Activated CD8-positive, alpha-beta memory T cell treated with anti-CD3 and anti-CD28 coated beads, Interleukin-2, amount 10 ng/mL, durations not matched to agents 7 days and 5 days (primary cell): ENCODE results near the gene NUP98. TPM values are rescaled to one million over a fixed set of nuclear protein-coding genes. Genes with fewer than 3 reads are reported as not detected.
A peak's percentile ranks its signal among the peaks of the same experiment; 100 is the strongest.
"Not testable (repeated sequence)": the region's sequence is repeated elsewhere in the genome, so short reads cannot be mapped to it uniquely, and the experiment has no call there.

ENCODE experiments used
- ATAC-seq: fragments of 150-1000 bp; cut with Tn5 transposase; one replicate; pipeline ENCODE4 v1.10.0; 2021; ENCODE audit warnings: moderate library complexity
- CTCF ChIA-PET: fragments of 350-600 bp; sonication (Branson Sonifier 250); formaldehyde crosslinking; loops from one replicate; lab custom pipeline; 2021; ENCODE audit warnings: antibody characterized with exemption; lab: Charles Lee
- DNase-seq: peaks from one replicate; pipeline ENCODE4 v3.0.0-alpha.2; 2020
- H3K27ac Mint-ChIP-seq: one replicate; pipeline ENCODE4 v1.8.0; 2021; ENCODE audit warnings: mild to moderate bottlenecking, mixed read lengths
- H3K27me3 Mint-ChIP-seq: one replicate; pipeline ENCODE4 v1.8.0; 2021; ENCODE audit warnings: mixed read lengths
- H3K36me3 Mint-ChIP-seq: one replicate; pipeline ENCODE4 v1.8.0; 2021; ENCODE audit warnings: mild to moderate bottlenecking, mixed read lengths
- H3K4me1 Mint-ChIP-seq: one replicate; pipeline ENCODE4 v1.8.0; 2021; ENCODE audit warnings: mixed read lengths
- H3K4me3 Mint-ChIP-seq: one replicate; pipeline ENCODE4 v1.8.0; 2021; ENCODE audit warnings: mild to moderate bottlenecking, moderate library complexity, mixed read lengths
- H3K9me3 Mint-ChIP-seq: one replicate; pipeline ENCODE4 v1.8.0; 2022; ENCODE audit warnings: low read depth, mixed read lengths
- total RNA-seq, 2 experiments: library from RNA; stranded (reverse); gene quantifications; one replicate each; pipeline ENCODE4 v1.2.3, GENCODE V29; 2021

NUP98 gene
- total RNA-seq, 2 experiments from 2014 or later, result 106 to 108 TPM

DNA sequence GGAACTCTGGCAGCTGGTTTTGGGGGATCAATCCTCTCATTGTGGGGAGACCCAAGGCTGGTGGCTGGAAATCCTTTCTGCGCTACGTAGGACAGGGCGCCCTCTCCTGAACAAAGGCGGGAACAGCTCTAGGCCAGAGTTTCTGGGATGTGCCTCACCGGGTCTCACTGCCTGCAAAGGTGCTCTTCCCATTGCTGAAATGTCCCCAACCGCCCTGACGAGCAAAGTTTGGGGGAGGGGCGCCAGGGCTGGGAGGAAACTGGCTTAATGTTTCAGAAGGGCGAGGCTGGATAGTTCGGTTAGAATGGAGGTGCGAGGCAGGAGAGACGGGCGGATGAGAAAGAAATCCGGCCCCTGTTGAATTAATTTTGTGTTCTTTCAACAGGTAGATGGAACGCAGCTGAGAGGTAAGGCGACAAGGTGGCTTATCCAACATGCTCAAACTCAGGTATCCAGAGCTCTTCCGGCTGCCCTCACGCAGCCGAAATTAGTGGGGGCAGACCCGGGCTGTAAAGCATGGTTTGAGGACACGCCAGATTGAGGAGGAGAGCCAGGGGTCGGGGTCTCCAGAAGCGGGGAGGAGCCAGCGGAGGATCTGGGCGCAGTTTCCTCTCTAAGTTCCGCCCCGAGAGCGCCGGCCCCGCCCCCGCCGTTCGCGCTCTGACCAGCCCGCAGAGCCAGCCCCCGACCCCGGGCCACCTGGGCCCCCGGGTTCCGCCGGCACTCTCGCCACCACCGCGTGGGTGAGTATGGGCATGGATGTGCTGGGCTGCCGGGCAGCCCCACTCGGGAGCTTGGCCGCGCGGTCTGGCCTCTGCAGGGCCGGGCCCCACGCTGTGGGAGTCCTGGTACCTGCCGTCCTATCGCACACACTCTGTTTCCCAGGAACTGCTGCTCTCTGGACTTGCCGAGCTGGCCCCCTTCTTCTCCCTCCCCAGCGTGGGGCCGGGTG lies 10.8 kb upstream of the NUP98 start, which contains the start of gene PGAP2:
PGAP2 (plus strand) TSS at position 652 of the 952 bp plus-strand sequence. CDS start 2,700 bp downstream, outside the sequence.
- Mint-ChIP-seq H3K27me3 (no peaks in the 10 kb centered on the region), H3K9me3 (no peaks in the 10 kb centered on the region), H3K27ac (peak within 1 kb of the TSS; percentile 84), H3K4me3 (peak within 1 kb of the TSS; percentile 84), H3K4me1 (peaks cover 15% of the 10 kb centered on the region), H3K36me3 (no peaks in the 10 kb centered on the region)
- DNase-seq, result peak; percentile 69
- peak; percentile 87 for ATAC-seq
- CTCF ChIA-PET, result interaction anchor here (0.7 to 5.7 kb wide), 43 partner anchors 10 to 379 kb away, joined by 3 to 66 read pairs (median 4); partner anchors contain the start of genes NUP98, RHOG and STIM1

DNA sequence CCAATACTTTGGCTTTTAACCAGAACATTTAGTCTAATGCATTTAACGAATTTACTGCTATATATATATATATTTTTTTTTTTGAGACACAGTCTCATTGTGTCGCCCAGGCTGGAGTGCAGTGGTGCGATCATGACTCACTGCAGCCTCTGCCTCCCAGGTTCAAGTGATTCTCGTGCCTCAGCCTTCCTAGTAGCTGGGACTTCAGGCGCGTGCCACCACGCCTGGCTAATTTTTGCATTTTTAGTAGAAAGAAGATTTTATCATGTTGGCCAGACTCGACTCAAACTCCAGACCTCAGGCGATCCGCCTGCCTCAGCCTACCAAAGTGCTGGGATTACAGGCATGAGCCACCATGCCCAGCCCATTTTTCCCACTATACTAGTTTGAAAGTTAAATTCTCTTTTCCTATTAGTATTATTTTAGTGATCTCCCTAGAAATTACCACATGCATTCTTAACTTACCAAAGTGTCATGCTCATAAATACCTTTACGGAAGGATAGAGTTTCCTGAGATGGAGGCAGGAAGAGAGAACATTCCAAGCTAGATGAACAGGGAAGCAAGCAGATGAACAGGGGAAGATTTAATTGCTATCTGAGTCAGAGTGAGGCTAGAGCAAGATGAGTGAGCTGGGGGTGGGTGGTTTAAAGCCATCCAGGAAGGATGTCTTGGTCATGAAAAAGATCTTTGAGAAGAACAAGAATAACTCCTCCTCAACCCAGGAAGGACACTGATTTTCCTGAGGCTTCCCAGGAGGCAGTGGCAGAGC lies 6.6 kb upstream of the NUP98 start:
- Mint-ChIP-seq H3K27ac (no peak overlapping the region), H3K27me3 (no peaks in the 10 kb centered on the region), H3K36me3 (no peaks in the 10 kb centered on the region), H3K9me3 (no peaks in the 10 kb centered on the region), H3K4me1 (peaks cover 19% of the 10 kb centered on the region), H3K4me3 (no peak overlapping the region)
- no peak for DNase-seq
- no peak for ATAC-seq
- CTCF ChIA-PET, result no interaction called here

DNA sequence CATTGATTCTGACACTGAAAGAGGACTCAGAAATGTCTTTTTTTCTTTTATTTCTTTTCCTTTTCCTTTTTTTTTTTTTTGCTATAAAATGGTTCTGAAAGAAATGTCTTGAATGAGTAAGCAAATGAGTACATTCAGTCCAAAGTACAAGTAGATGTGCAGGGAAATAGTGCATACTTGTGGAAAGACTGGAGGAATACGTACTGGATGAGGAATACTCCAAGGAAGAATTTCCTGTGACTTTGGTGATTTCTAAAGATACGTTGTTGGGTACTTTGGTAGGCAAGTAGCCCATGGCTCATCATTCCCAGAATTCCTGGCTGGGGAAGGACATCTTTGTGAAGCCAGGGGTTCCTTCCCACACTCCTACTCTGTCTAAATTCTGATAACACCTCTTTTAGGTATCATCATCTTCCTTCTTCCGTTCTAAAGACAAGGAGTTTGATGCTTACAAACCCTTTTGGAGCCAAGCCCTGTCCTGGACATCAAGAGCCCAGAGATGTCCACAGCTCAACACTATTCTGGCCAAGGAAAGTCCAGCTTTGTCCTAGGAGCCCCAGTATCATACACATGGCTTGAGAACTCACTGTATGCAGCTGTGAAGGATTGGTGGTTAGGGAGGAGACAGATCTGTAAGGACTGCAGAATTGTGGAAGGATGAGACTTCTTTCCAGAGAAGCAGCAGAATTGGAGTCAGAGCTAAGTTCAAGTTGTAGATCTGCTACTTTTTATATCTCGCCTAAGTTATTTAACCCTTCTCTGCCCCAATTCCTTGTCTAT lies 4.8 kb upstream of the NUP98 start:
- CTCF ChIA-PET, result interaction anchor here (0.9 to 1.1 kb wide), 3 partner anchors 9 to 36 kb away, joined by 3 to 4 read pairs (median 3); no protein-coding TSS in a partner anchor
- Mint-ChIP-seq H3K4me1 (peaks cover 17% of the 10 kb centered on the region), H3K36me3 (no peaks in the 10 kb centered on the region), H3K9me3 (no peaks in the 10 kb centered on the region), H3K27me3 (no peaks in the 10 kb centered on the region), H3K27ac (no peak overlapping the region), H3K4me3 (no peak overlapping the region)
- ATAC-seq (no peak), DNase-seq (no peak)

DNA sequence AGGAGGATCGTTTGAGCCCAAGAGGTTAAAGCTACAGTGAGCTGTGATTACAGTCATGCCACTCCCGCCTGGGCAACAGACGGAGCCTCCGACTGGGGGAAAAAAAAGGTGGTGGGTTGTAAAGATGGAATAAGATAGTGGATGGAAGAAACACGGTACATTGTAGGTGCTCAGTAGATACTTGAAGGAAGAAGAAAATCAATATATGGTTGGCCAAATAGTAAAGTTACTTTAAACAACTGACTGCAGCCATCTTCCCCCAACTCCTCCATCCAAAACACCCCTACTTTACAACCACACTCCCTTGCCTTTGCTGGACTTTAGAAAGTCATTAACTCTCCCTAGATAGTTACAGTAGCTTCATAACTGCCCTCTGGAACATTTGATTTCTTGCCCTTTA lies 2.5 kb upstream of the NUP98 start:
- H3K4me3 Mint-ChIP-seq, result no peak overlapping the region
- no peaks in the 10 kb centered on the region for H3K9me3 Mint-ChIP-seq
- DNase-seq (no peak), ATAC-seq (no peak)
- H3K4me1 Mint-ChIP-seq, result peaks cover 30% of the 10 kb centered on the region
- H3K27me3 Mint-ChIP-seq, result no peaks in the 10 kb centered on the region
- CTCF ChIA-PET, result interaction anchor here (0.7 to 3.1 kb wide), 3 partner anchors 8 to 143 kb away, joined by 3 to 37 read pairs (median 3); partner anchors contain the start of gene PGAP2
- no peak overlapping the region for H3K27ac Mint-ChIP-seq
- H3K36me3 Mint-ChIP-seq, result peaks cover 14% of the 10 kb centered on the region

DNA sequence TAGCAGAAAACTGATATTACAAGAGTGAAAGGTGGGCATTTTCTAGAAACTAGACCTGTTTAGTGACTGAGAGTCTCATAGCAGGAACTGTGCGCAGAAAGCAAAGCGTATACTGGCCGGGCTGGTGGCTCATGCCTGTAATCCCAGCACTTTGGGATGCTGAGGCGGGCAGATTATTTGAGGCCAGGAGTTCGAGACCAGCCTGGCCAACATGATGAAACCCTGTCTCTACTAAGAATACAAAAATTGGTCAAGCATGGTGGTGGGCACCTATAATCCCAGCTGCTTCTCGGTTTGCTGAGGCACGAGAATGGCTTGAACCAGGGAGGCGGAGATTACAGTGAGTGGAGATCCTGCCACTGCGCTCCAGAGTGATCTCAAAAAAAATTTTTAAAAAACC lies 1.8 kb upstream of the NUP98 start:
- Mint-ChIP-seq H3K36me3 (peaks cover 21% of the 10 kb centered on the region), H3K4me3 (peak overlapping the region; percentile 89), H3K27ac (peak overlapping the region; percentile 97), H3K4me1 (peaks cover 32% of the 10 kb centered on the region), H3K9me3 (no peaks in the 10 kb centered on the region), H3K27me3 (no peaks in the 10 kb centered on the region)
- no peak for ATAC-seq
- CTCF ChIA-PET, result interaction anchor here (0.9 to 3.1 kb wide), 5 partner anchors 9 to 111 kb away, joined by 3 to 37 read pairs (median 7); partner anchors contain the start of genes PGAP2 and RHOG
- no peak for DNase-seq

DNA sequence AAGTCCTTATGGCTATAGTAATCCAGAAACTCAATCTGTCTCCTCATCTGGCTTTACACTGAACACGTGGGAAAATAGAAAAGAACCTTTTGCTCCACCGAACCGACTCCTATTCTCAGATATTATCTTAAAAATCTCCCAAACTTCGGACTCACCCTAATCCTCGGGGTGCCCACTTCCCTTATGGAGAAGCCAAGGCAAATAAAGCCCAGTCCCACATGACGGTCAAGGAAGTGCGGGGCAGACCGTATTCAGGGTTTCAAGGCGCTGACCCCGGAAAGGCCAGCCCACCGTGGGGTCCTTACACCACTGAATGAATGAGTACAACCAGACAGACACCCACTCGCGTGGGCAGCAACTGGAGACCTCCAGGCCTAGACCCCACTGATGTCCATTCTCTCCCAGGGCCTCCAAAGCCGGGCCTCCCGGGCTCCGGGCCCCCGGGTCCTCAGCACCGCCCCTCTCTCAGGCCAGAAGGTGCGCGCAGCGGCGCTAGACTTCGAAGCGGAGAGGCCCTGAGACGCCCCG lies 489 bp downstream of the NUP98 start:
- peaks cover 42% of the 10 kb centered on the region for H3K4me1 Mint-ChIP-seq
- DNase-seq (no peak), ATAC-seq (peak; percentile 43)
- CTCF ChIA-PET, result interaction anchor here (1.5 to 3.1 kb wide), 6 partner anchors 9 to 45 kb away, joined by 3 to 37 read pairs (median 7); partner anchors contain the start of genes PGAP2 and RHOG
- no peaks in the 10 kb centered on the region for H3K27me3 Mint-ChIP-seq
- peak overlapping the region; percentile 97 for H3K27ac Mint-ChIP-seq
- H3K36me3 Mint-ChIP-seq, result peaks cover 34% of the 10 kb centered on the region
- peak overlapping the region; percentile 89 for H3K4me3 Mint-ChIP-seq
- H3K9me3 Mint-ChIP-seq, result no peaks in the 10 kb centered on the region

DNA sequence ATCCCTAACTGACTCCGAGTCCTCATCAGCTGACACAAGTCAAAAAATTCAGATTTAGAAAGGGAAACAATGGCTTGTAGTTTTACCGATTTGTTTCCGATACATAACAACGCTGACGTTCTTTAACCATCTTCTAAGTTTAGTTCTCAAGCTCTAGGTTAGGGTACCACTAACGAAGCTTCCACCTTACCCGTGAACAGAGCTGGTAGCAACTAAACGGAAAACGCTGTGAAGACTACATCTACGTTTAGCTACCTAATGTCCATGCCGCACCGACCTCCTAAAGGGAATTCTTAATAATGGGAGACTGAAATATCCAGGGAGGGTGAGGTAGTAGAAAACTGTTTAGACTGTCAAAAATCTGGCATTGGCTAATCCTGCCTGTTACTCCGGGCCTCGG lies 1.0 kb downstream of the NUP98 start:
- H3K27me3 Mint-ChIP-seq, result no peaks in the 10 kb centered on the region
- ATAC-seq (no peak), DNase-seq (no peak)
- CTCF ChIA-PET, result interaction anchor here (1.2 to 2.4 kb wide), 5 partner anchors 8 to 53 kb away, joined by 3 to 17 read pairs (median 4); partner anchors contain the start of gene PGAP2
- no peaks in the 10 kb centered on the region for H3K9me3 Mint-ChIP-seq
- peak overlapping the region; percentile 89 for H3K4me3 Mint-ChIP-seq
- peaks cover 42% of the 10 kb centered on the region for H3K4me1 Mint-ChIP-seq
- H3K27ac Mint-ChIP-seq, result peak overlapping the region; percentile 97
- H3K36me3 Mint-ChIP-seq, result peaks cover 34% of the 10 kb centered on the region

DNA sequence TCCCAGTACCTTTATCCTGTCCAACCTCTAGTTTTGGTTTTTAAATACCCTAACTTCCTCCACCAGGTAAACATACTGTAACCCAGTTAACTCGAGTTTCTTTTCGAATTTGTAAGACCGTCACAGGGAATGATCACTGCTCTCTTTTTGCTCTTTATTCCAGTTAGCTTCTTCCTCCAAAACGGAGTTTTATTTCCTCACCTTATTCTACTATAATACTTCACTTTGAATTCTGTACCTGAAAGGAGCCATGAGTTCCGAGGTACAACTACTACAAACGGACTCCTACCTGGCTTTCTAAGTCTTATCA lies 1.4 kb downstream of the NUP98 start:
- Mint-ChIP-seq H3K4me3 (peak overlapping the region; percentile 89), H3K4me1 (peaks cover 42% of the 10 kb centered on the region), H3K27ac (peak overlapping the region; percentile 97), H3K36me3 (peaks cover 34% of the 10 kb centered on the region), H3K9me3 (no peaks in the 10 kb centered on the region), H3K27me3 (no peaks in the 10 kb centered on the region)
- ATAC-seq (no peak), DNase-seq (no peak)
- CTCF ChIA-PET, result interaction anchor here (0.7 to 2.4 kb wide), 6 partner anchors 8 to 277 kb away, joined by 3 to 17 read pairs (median 4); partner anchors contain the start of gene PGAP2

DNA sequence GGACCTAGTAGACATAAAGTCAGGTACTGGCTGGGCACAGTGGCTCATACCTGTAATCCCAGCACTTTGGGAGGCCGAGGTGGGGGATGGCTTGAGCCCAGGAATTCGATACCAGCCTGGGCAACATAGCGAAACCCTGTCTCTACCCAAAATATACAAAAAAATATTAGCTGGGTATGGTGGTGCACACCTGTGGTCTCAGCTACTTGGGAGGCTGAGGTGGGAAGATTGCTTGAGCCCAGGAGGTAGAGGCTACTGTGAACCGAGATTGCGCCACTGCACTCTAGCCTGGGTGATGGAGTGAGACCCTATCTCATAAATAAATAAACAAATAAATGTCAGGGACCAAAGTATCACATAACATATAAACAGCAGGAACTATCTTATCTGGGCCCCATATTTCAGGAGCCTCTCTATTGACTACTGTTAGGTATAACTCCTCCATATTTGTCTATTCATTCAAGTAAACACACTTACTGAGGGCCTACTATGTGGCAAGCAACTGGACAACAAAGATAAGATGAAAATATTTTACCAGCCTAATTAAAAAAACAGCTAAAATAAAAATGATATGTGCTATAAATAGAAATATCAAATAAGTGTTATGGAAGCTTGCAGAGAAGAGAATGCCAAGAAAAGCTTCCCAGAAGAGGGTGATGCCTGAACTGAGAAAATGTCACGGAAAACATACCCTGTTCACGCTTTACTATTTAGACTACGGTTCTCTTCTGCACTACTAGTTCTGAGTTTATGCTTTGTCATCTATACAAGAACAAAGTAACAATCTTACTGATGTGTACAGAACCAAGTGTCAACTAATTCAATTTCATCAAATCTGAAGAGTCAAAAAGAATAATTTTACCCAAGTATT lies 2.0 kb downstream of the NUP98 start:
- Mint-ChIP-seq H3K36me3 (peaks cover 38% of the 10 kb centered on the region), H3K4me1 (peaks cover 44% of the 10 kb centered on the region)
- CTCF ChIA-PET, result interaction anchor here (0.7 to 2.4 kb wide), 6 partner anchors 7 to 277 kb away, joined by 3 to 17 read pairs (median 4); partner anchors contain the start of gene PGAP2

DNA sequence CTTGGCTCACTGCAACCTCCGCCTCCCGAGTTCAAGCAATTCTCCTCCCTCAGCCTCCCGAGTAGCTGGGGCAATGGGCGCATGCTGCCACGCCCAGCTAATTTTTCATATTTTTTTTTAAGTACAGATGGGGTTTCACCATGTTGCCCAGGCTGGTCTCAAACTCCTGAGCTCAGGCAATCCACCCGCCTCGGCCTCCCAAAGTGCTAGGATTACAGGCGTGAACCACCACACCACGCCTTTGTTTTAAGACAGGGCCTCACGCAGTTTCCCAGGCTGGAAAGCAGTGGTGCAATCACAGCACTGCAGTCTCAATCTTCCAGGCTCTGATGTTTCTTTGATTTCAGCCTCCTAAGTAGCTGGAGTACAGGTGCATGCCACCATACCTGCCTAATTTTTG lies 3.0 kb downstream of the NUP98 start:
- not testable (repeated sequence) for ATAC-seq, DNase-seq, H3K27me3 Mint-ChIP-seq, H3K4me3 Mint-ChIP-seq, H3K9me3 Mint-ChIP-seq
- Mint-ChIP-seq H3K27ac (peak overlapping the region; percentile 22), H3K36me3 (peaks cover 39% of the 10 kb centered on the region), H3K4me1 (peaks cover 47% of the 10 kb centered on the region)
- CTCF ChIA-PET, result interaction anchor here (2.4 kb wide), 1 partner anchor 14 kb away, joined by 17 read pairs; the partner anchor contains the start of gene PGAP2

More for the DNA sequence above, 2.0 kb downstream of the NUP98 start:
- Mint-ChIP-seq H3K27me3 (no peaks in the 10 kb centered on the region), H3K4me3 (peak overlapping the region; percentile 89), H3K27ac (peak overlapping the region; percentile 97), H3K9me3 (no peaks in the 10 kb centered on the region)
- ATAC-seq (no peak), DNase-seq (no peak)

DNA sequence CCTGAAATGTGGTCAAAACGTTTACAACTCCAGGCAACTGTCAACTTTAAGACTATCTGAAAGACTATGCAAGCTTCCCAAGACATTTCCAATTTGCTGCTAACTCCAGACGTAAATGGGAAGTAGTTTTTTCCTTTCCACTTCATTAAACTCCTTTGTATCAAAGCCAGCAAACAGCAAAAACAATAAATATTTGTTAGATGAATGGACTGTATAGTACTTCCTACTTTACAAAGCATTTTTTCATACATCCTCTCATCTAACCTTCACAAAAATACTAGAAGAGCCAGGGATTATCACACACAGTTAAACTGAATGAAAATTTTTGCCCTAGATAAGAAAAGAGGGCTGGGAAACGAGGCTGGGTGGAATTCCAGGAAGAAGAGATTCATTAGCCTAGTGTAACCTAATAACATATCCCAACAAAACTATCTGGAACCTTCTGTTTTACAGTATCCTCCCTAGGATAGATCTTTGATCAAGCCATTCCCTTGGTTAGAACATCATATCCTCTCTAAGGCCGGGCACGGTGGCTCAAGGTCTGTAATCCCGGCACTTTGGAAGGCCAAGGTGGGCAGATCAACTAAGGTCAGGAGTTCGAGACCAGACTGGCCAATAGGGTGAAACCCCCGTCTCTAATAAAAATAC lies 10.4 kb downstream of the NUP98 start:
- DNase-seq (no peak), ATAC-seq (no peak)
- CTCF ChIA-PET, result interaction anchor here (1.1 to 8.4 kb wide), 2 partner anchors 16 to 22 kb away, joined by 3 to 66 read pairs; partner anchors contain the start of gene PGAP2
- no peak overlapping the region for H3K4me3 Mint-ChIP-seq
- peaks cover 42% of the 10 kb centered on the region for H3K36me3 Mint-ChIP-seq
- peak overlapping the region; percentile 59 for H3K27ac Mint-ChIP-seq
- H3K9me3 Mint-ChIP-seq, result no peaks in the 10 kb centered on the region
- H3K27me3 Mint-ChIP-seq, result no peaks in the 10 kb centered on the region
- H3K4me1 Mint-ChIP-seq, result peaks cover 71% of the 10 kb centered on the region
